ENCODE data around the gene TMEM263. TPM values are rescaled to one million over a fixed set of nuclear protein-coding genes. Genes with fewer than 3 reads are reported as not detected.

Gene TMEM263
- polyA plus RNA-seq, 1 donor from 2014 or later, result 27.1 TPM

DNA sequence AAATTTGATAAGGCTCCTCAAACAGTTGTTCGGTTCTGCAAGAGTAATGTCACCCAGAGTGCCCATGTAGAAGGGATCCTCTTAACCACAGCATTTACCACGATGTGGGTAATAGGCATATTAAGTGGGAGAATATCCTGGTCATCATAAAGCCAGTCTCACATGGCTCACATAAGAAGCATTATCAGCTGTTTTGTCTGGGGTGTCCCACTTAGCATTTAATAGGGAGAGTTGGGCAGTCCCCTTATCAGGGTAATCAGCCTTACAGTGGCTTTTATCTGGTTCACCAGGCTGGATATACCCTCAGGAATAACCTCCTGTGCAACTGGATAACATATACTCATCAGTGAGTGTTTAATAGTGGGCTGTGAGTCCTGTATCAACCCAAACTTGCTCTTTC is 12.9 kb upstream of the TMEM263 start:
- TF ChIP-seq SMC3 (conservative IDR thresholded peaks at IDR 0.05; ENCODE audit: poor library complexity), result no peak
- TF ChIP-seq POLR2AphosphoS5 (IDR thresholded peaks at IDR 0.05), result no peak
- TF ChIP-seq EZH2 (IDR thresholded peaks at IDR 0.05; ENCODE audit: borderline replicate concordance, insufficient read depth, low read length, poor library complexity, severe bottlenecking), result no peak
- TF ChIP-seq TAF1 (IDR thresholded peaks at IDR 0.05; ENCODE audit: low read depth), result no peak
- no peak for TF ChIP-seq REST (IDR thresholded peaks at IDR 0.05; ENCODE audit: borderline replicate concordance)
- no peak for TF ChIP-seq CTCF (IDR thresholded peaks at IDR 0.05; ENCODE audit: poor library complexity, severe bottlenecking)
- no peak for TF ChIP-seq RAD21 (conservative IDR thresholded peaks at IDR 0.05)
- TF ChIP-seq MXI1 (conservative IDR thresholded peaks at IDR 0.05; ENCODE audit: poor library complexity, severe bottlenecking), result no peak
- TF ChIP-seq EP300 (conservative IDR thresholded peaks at IDR 0.05; ENCODE audit: poor library complexity, severe bottlenecking), result no peak
- H3K4me2 ChIP-seq (ENCODE audit: low read length), result no peak overlapping the region
- no peaks in the 10 kb centered on the region for H3F3A ChIP-seq (ENCODE audit: insufficient read depth, low read length, poor library complexity, severe bottlenecking)
- no peak overlapping the region for H3K9ac ChIP-seq (ENCODE audit: low read length)
- H3K27ac ChIP-seq (ENCODE audit: low read length), result no peak overlapping the region
- no peaks in the 10 kb centered on the region for H3K27me3 ChIP-seq (ENCODE audit: insufficient read depth, low read depth, low read length)
- H3K79me2 ChIP-seq (replicated peaks; ENCODE audit: insufficient read depth, low read length), result no peaks in the 10 kb centered on the region
- H3K9me2 ChIP-seq (ENCODE audit: insufficient read depth, low read length), result no peaks in the 10 kb centered on the region
- H3K4me3 ChIP-seq (ENCODE audit: low read length), result no peak overlapping the region
- H2AFZ ChIP-seq (ENCODE audit: low read depth, low read length), result no peak overlapping the region
- H3K9me3 ChIP-seq (ENCODE audit: low read length), result no peaks in the 10 kb centered on the region
- no peaks in the 10 kb centered on the region for H4K20me1 ChIP-seq (ENCODE audit: insufficient read depth)
- no peaks in the 10 kb centered on the region for H3K36me3 ChIP-seq (ENCODE audit: insufficient read depth, low read length)

GRCh38 chr12:106945261-106945851 is 10.4 kb upstream of the TMEM263 start:
- H3K36me3 ChIP-seq (ENCODE audit: insufficient read depth, low read length), result no peaks in the 10 kb centered on the region
- H3K9me3 ChIP-seq (ENCODE audit: low read length), result no peaks in the 10 kb centered on the region

More at GRCh38 chr12:106945261-106945851, 10.4 kb upstream of the TMEM263 start:
- no peak overlapping the region for H3K4me3 ChIP-seq (ENCODE audit: low read length)
- no peaks in the 10 kb centered on the region for H4K20me1 ChIP-seq (ENCODE audit: insufficient read depth)
- H3K27me3 ChIP-seq (ENCODE audit: insufficient read depth, low read depth, low read length), result no peaks in the 10 kb centered on the region
- no peak overlapping the region for H2AFZ ChIP-seq (ENCODE audit: low read depth, low read length)
- no peak overlapping the region for H3K27ac ChIP-seq (ENCODE audit: low read length)
- H3K79me2 ChIP-seq (replicated peaks; ENCODE audit: insufficient read depth, low read length), result no peaks in the 10 kb centered on the region
- no peak overlapping the region for H3K9ac ChIP-seq (ENCODE audit: low read length)
- no peak overlapping the region for H3K4me2 ChIP-seq (ENCODE audit: low read length)
- H3K9me2 ChIP-seq (ENCODE audit: insufficient read depth, low read length), result no peaks in the 10 kb centered on the region
- H3F3A ChIP-seq (ENCODE audit: insufficient read depth, low read length, poor library complexity, severe bottlenecking), result no peaks in the 10 kb centered on the region
- TF ChIP-seq MXI1 (conservative IDR thresholded peaks at IDR 0.05; ENCODE audit: poor library complexity, severe bottlenecking) (no peak), EP300 (conservative IDR thresholded peaks at IDR 0.05; ENCODE audit: poor library complexity, severe bottlenecking) (no peak), TAF1 (IDR thresholded peaks at IDR 0.05; ENCODE audit: low read depth) (no peak), RAD21 (conservative IDR thresholded peaks at IDR 0.05) (no peak), SMC3 (conservative IDR thresholded peaks at IDR 0.05; ENCODE audit: poor library complexity) (no peak), POLR2AphosphoS5 (IDR thresholded peaks at IDR 0.05) (no peak), REST (IDR thresholded peaks at IDR 0.05; ENCODE audit: borderline replicate concordance) (no peak), EZH2 (IDR thresholded peaks at IDR 0.05; ENCODE audit: borderline replicate concordance, insufficient read depth, low read length, poor library complexity, severe bottlenecking) (no peak), CTCF (IDR thresholded peaks at IDR 0.05; ENCODE audit: poor library complexity, severe bottlenecking) (no peak)
